Urinary bladder (tissue), 2 donors: Measurements from ENCODE around the gene SPON2. TPM values are rescaled to one million over a fixed set of nuclear protein-coding genes. Genes with fewer than 3 reads are reported as not detected.

ENCODE experiments used
- polyA plus RNA-seq: library from polyadenylated mRNA; stranded (reverse); fragments of 200-250 nt; gene quantifications from one replicate; pipeline ENCODE4 v1.2.3, GENCODE V29; 2013
- small RNA-seq: library from RNA; depleted of rRNA; stranded (forward); fragments of <200 nt; gene quantifications from one replicate; pipeline ENCODE3, GENCODE V24; 2014
- total RNA-seq: library from RNA; depleted of rRNA; stranded (reverse); fragments of >200 nt; gene quantifications from one replicate; pipeline ENCODE4 v1.2.3, GENCODE V29; 2014
- donor health status: healthy.

The SPON2 gene
- total and polyA plus RNA-seq, 2 donors: 119 to 123 TPM

Small RNAs within 50 kb of the gene (small RNA-seq; reads per million reads assigned to genes)
- gene RF00554: not detected

Other genes with a start within 250 kb of the SPON2 start
- gene GAK, start 240.3 kb downstream of the SPON2 start, total RNA-seq: 44.8 TPM
- gene GAK, start 240.3 kb downstream of the SPON2 start, polyA plus RNA-seq: 76.2 TPM
- 16.8 TPM for gene TMEM175, start 240.1 kb downstream of the SPON2 start, total RNA-seq
- gene TMEM175, start 240.1 kb downstream of the SPON2 start, polyA plus RNA-seq: 32.8 TPM
- 5.0 TPM for gene DGKQ, start 199.0 kb downstream of the SPON2 start, total RNA-seq
- 10.0 TPM for gene DGKQ, start 199.0 kb downstream of the SPON2 start, polyA plus RNA-seq
- 7.9 TPM for gene IDUA, start 185.5 kb downstream of the SPON2 start, total RNA-seq
- 18.2 TPM for gene IDUA, start 185.5 kb downstream of the SPON2 start, polyA plus RNA-seq
- gene SLC26A1, start 179.2 kb downstream of the SPON2 start, total RNA-seq: 0.05 TPM
- 0.20 TPM for gene SLC26A1, start 179.2 kb downstream of the SPON2 start, polyA plus RNA-seq
- 5.7 TPM for gene FGFRL1, start 161.0 kb downstream of the SPON2 start, total RNA-seq
- gene FGFRL1, start 161.0 kb downstream of the SPON2 start, polyA plus RNA-seq: 25.7 TPM
- gene RNF212, start 59.0 kb downstream of the SPON2 start, total RNA-seq: 4.0 TPM
- 4.2 TPM for gene RNF212, start 59.0 kb downstream of the SPON2 start, polyA plus RNA-seq
- gene CTBP1, start 76.5 kb upstream of the SPON2 start, total RNA-seq: 85.9 TPM
- gene CTBP1, start 76.5 kb upstream of the SPON2 start, polyA plus RNA-seq: 140 TPM
- gene MAEA, start 117.3 kb upstream of the SPON2 start, total RNA-seq: 25.6 TPM
- 69.9 TPM for gene MAEA, start 117.3 kb upstream of the SPON2 start, polyA plus RNA-seq
- gene UVSSA, start 174.6 kb upstream of the SPON2 start, total RNA-seq: 13.0 TPM
- 7.2 TPM for gene UVSSA, start 174.6 kb upstream of the SPON2 start, polyA plus RNA-seq
- not detected for gene NKX1-1, start 233.9 kb upstream of the SPON2 start, total RNA-seq
- gene NKX1-1, start 233.9 kb upstream of the SPON2 start, polyA plus RNA-seq: not detected